Mesendoderm (in vitro differentiated cells): ENCODE measurements around the gene ACRBP.

Source experiments
- DNase-seq: peaks from one replicate; pipeline ENCODE4 v3.0.0; 2013
- H2AK5ac ChIP-seq: 2 replicates; pipeline ENCODE4 v1.6.1; 2013; ENCODE audit warnings: low read length, inconsistent platforms
- H2BK120ac ChIP-seq: 2 replicates; pipeline ENCODE4 v1.6.1; 2013; ENCODE audit warnings: low read depth, mild to moderate bottlenecking, low read length, moderate library complexity, mixed read lengths
- H2BK15ac ChIP-seq: replicated peaks from 2 replicates; pipeline ENCODE4 v1.6.1; 2013; ENCODE audit warnings: low read depth, mild to moderate bottlenecking, moderate library complexity
- H2BK5ac ChIP-seq: 2 replicates; pipeline ENCODE4 v1.6.1; 2013; ENCODE audit warnings: low read length, inconsistent platforms
- H3K18ac ChIP-seq: 2 replicates; pipeline ENCODE4 v1.6.1; 2013; ENCODE audit warnings: mild to moderate bottlenecking, low read length, mixed read lengths
- H3K23ac ChIP-seq: one replicate; pipeline ENCODE4 v1.6.1; 2013; ENCODE audit warnings: low read length
- H3K27ac ChIP-seq: 2 replicates; pipeline ENCODE4 v1.5.1; 2013; ENCODE audit warnings: low read depth, mild to moderate bottlenecking, inconsistent platforms, low read length, moderate library complexity
- H3K27me3 ChIP-seq: 2 replicates; pipeline ENCODE4 v1.6.1; 2013; ENCODE audit warnings: low read length, control low read depth, mild to moderate bottlenecking, inconsistent platforms; ENCODE audit not compliant: insufficient read depth, poor library complexity
- H3K36me3 ChIP-seq: 2 replicates; pipeline ENCODE4 v1.6.1; 2013; ENCODE audit warnings: low read length, inconsistent platforms; ENCODE audit not compliant: control insufficient read depth, insufficient read depth
- H3K4ac ChIP-seq: one replicate; pipeline ENCODE4 v1.6.1; 2013; ENCODE audit warnings: low read depth, mild to moderate bottlenecking, low read length, moderate library complexity
- H3K4me1 ChIP-seq: 2 replicates; pipeline ENCODE4 v1.6.1; 2013; ENCODE audit warnings: low read depth, low read length, inconsistent platforms; ENCODE audit not compliant: control insufficient read depth
- H3K4me2 ChIP-seq: 2 replicates; pipeline ENCODE4 v1.6.1; 2013; ENCODE audit warnings: low read length
- H3K4me3 ChIP-seq: 2 replicates; pipeline ENCODE4 v1.5.1; 2013; ENCODE audit warnings: mild to moderate bottlenecking, low read length
- H3K56ac ChIP-seq: one replicate; pipeline ENCODE4 v1.6.1; 2013; ENCODE audit warnings: low read length
- H3K79me1 ChIP-seq: 2 replicates; pipeline ENCODE4 v1.6.1; 2013; ENCODE audit warnings: low read length, inconsistent platforms
- H3K79me2 ChIP-seq: 2 replicates; pipeline ENCODE4 v1.6.1; 2013; ENCODE audit warnings: mild to moderate bottlenecking, low read length; ENCODE audit not compliant: control insufficient read depth, insufficient read depth
- H3K9ac ChIP-seq: 2 replicates; pipeline ENCODE4 v1.6.1; 2013; ENCODE audit warnings: low read length, inconsistent platforms
- H4K5ac ChIP-seq: one replicate; pipeline ENCODE4 v1.6.1; 2013; ENCODE audit warnings: low read length
- H4K8ac ChIP-seq: one replicate; pipeline ENCODE4 v1.6.1; 2013; ENCODE audit warnings: low read depth, mild to moderate bottlenecking, control low read depth, low read length, moderate library complexity
- WGBS: extraction: QIAGEN DNeasy Blood & Tissue Kit; methylation state at CpG from one replicate; pipeline ENCODE4 v1.1.7; 2013; ENCODE audit warnings: low lambda C conversion rate, missing lambda C conversion rate; ENCODE audit not compliant: insufficient coverage; ENCODE audit errors: extremely low coverage; 5-methylcytosine and 5-hydroxymethylcytosine counted together

Gene ACRBP

DNA sequence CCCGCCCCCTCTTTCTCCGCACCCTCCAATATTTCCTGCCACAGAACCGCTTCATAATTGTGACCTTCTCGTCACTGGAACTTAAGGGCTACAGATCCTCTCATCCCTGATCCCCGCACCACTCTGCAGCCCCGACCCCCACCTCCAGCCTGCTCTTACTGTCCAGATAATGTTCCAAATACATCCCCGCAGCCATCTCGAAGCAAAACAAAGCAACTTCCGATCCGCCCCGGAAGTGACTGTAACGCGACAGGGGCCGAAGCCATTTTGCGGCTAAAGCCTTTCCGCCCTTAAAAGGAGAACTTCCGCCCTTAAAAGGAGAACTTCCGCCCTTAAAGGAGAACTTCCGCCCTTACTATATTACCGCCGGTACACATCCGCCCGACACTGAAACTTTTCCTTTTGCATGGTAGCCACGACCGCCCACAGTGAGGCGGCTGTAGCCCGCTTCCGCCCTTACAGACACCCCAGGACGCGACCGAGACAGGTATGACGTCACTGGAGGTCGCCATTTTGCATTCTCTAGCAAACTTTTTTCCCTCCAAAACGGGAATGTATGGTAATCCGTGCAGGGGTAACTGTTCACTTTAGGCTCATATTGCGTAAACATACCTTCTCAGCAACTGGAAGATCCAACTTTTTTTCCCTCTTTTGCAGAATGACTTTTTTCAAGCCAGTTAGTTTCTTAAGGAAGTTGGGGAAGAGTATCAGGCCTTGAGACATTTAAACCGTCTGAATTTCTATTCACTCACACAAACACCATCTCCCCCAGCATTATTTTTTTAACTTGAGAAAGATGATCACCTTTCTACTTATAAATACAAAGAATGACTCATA lies 15.9 kb upstream of the ACRBP start, which contains the start of gene ING4:
TSS of gene ING4 (minus strand) at position 214 of the 837 bp plus-strand sequence. CDS start at position 196, 18 bp downstream.
- WGBS, result no CpG with 5 or more reads among the region's 37 CpGs

DNA sequence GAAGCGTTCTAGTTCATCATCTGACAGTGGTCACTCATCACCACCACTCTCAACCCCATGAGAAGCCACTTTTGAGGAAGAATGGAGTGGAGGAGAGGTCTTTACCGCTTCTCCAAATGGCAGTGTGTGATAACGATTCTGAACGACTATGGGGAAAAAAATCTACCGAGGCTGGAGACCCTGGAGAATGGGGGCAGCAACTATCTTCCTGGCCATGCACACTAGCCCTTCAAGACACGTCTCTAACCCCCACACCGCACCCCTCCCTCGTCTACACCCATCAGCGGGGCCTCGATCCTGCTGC lies 15.3 kb upstream of the ACRBP start:
- no peaks in the 10 kb centered on the region for H3K27me3 ChIP-seq

More for the DNA sequence above, 15.9 kb upstream of the ACRBP start, which contains the start of gene ING4:
- Histone ChIP-seq H3K4me1 (no peaks in the 10 kb centered on the region), H3K27ac (no peak within 1 kb of the TSS), H2AK5ac (no peak within 1 kb of the TSS), H3K56ac (peak within 1 kb of the TSS; percentile 92), H3K9ac (peak within 1 kb of the TSS; percentile 88), H3K36me3 (peaks cover 4% of the 10 kb centered on the region), H4K8ac (peak within 1 kb of the TSS; percentile 95), H2BK120ac (no peak within 1 kb of the TSS), H3K4me3 (peak within 1 kb of the TSS; percentile 91), H3K4ac (no peak within 1 kb of the TSS), H4K5ac (peak within 1 kb of the TSS; percentile 77), H3K79me1 (peaks cover 6% of the 10 kb centered on the region), H2BK15ac (no peak within 1 kb of the TSS), H3K79me2 (peaks cover 2% of the 10 kb centered on the region), H3K27me3 (no peaks in the 10 kb centered on the region), H3K23ac (no peak within 1 kb of the TSS), H2BK5ac (no peak within 1 kb of the TSS), H3K18ac (no peak within 1 kb of the TSS), H3K4me2 (peak within 1 kb of the TSS; percentile 95)
- DNase-seq, result peak; percentile 100

GRCh38 chr12:6653987-6654386 lies 6.8 kb upstream of the ACRBP start:
- H2BK120ac ChIP-seq, result no peak overlapping the region
- no peak overlapping the region for H2AK5ac ChIP-seq
- WGBS, result no CpG with 5 or more reads among the region's 5 CpGs
- H3K79me2 ChIP-seq, result no peaks in the 10 kb centered on the region
- no peak overlapping the region for H3K18ac ChIP-seq
- H3K79me1 ChIP-seq, result no peaks in the 10 kb centered on the region
- no peak overlapping the region for H3K9ac ChIP-seq
- no peak overlapping the region for H3K56ac ChIP-seq
- no peak overlapping the region for H4K5ac ChIP-seq
- no peak for DNase-seq
- H3K4me1 ChIP-seq, result no peaks in the 10 kb centered on the region
- no peak overlapping the region for H3K4ac ChIP-seq
- H2BK5ac ChIP-seq, result no peak overlapping the region
- no peak overlapping the region for H3K4me2 ChIP-seq
- peaks cover 4% of the 10 kb centered on the region for H3K36me3 ChIP-seq
- no peak overlapping the region for H3K23ac ChIP-seq
- no peak overlapping the region for H2BK15ac ChIP-seq
- no peak overlapping the region for H4K8ac ChIP-seq
- H3K27ac ChIP-seq, result no peak overlapping the region
- no peaks in the 10 kb centered on the region for H3K27me3 ChIP-seq
- no peak overlapping the region for H3K4me3 ChIP-seq

More for the DNA sequence above, 15.3 kb upstream of the ACRBP start:
- WGBS, result no CpG with 5 or more reads among the region's 10 CpGs
- Histone ChIP-seq H3K4me3 (peak overlapping the region; percentile 91), H3K18ac (no peak overlapping the region), H3K36me3 (peaks cover 4% of the 10 kb centered on the region), H3K56ac (peak overlapping the region; percentile 92), H3K4me1 (no peaks in the 10 kb centered on the region), H3K79me2 (peaks cover 2% of the 10 kb centered on the region), H3K4ac (no peak overlapping the region), H3K23ac (no peak overlapping the region), H3K79me1 (peaks cover 6% of the 10 kb centered on the region), H4K5ac (no peak overlapping the region), H3K27ac (no peak overlapping the region), H3K9ac (peak overlapping the region; percentile 88), H3K4me2 (peak overlapping the region; percentile 95), H4K8ac (no peak overlapping the region), H2BK15ac (no peak overlapping the region), H2AK5ac (no peak overlapping the region), H2BK5ac (no peak overlapping the region), H2BK120ac (no peak overlapping the region)
- no peak for DNase-seq

DNA sequence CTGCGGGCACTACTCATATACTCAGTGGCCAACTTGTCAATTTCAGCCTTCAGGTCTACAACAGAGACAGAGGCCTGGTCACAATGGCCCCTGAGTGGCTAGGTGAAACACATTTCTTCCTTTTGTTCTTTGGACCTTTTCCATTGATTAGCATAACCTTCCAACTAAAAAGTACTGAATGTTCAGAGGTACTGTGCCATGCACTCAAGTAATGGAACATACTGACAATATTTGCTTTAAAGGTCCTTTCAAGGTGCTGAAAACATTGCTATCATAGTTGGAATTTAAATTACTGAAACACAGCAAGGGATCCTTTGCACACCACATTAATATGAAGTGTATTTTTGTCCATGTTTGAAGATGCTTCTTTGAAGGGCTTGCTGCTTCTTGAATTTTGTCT lies 6.1 kb upstream of the ACRBP start:
- Histone ChIP-seq H4K8ac (no peak overlapping the region), H3K79me1 (no peaks in the 10 kb centered on the region), H3K18ac (no peak overlapping the region), H3K27me3 (no peaks in the 10 kb centered on the region), H3K9ac (no peak overlapping the region), H3K36me3 (peaks cover 4% of the 10 kb centered on the region), H3K79me2 (no peaks in the 10 kb centered on the region), H4K5ac (no peak overlapping the region), H3K27ac (no peak overlapping the region), H3K23ac (no peak overlapping the region), H3K4me2 (no peak overlapping the region), H3K4ac (no peak overlapping the region), H3K56ac (no peak overlapping the region), H2BK5ac (no peak overlapping the region), H3K4me3 (no peak overlapping the region), H2AK5ac (no peak overlapping the region), H2BK15ac (no peak overlapping the region), H2BK120ac (no peak overlapping the region), H3K4me1 (no peaks in the 10 kb centered on the region)
- no CpG with 5 or more reads among the region's 1 CpG for WGBS
- no peak for DNase-seq

- no peaks in the 10 kb centered on the region for H3K27me3 ChIP-seq
- no peak overlapping the region for H4K8ac ChIP-seq
- H3K4me3 ChIP-seq, result no peak overlapping the region
- no peaks in the 10 kb centered on the region for H3K79me2 ChIP-seq
- no peak overlapping the region for H2BK15ac ChIP-seq
- H3K27ac ChIP-seq, result no peak overlapping the region
- no peak for DNase-seq
- H2AK5ac ChIP-seq, result no peak overlapping the region
- H3K36me3 ChIP-seq, result peaks cover 4% of the 10 kb centered on the region
- no peak overlapping the region for H3K4me2 ChIP-seq
- no peak overlapping the region for H3K9ac ChIP-seq
- no peak overlapping the region for H4K5ac ChIP-seq
- H2BK120ac ChIP-seq, result no peak overlapping the region
- H3K18ac ChIP-seq, result no peak overlapping the region
- H3K23ac ChIP-seq, result no peak overlapping the region
- no peaks in the 10 kb centered on the region for H3K4me1 ChIP-seq
- no CpG with 5 or more reads among the region's 12 CpGs for WGBS
- H3K4ac ChIP-seq, result no peak overlapping the region
- no peak overlapping the region for H2BK5ac ChIP-seq
- no peaks in the 10 kb centered on the region for H3K79me1 ChIP-seq
- no peak overlapping the region for H3K56ac ChIP-seq
Observed at GRCh38 chr12:6652391-6652790, 5.2 kb upstream of the ACRBP start.
